Vagina (tissue), 2 donors: Measurements from ENCODE around the gene TP53AIP1. TPM values are rescaled to one million over a fixed set of nuclear protein-coding genes. Genes with fewer than 3 reads are reported as not detected.

ENCODE experiments used
- DNase-seq, 2 donors: peaks; one replicate each; pipeline ENCODE4 v3.0.0-alpha.2; 2017; ENCODE audit errors: extremely low spot score in 2 of 2
- H3K27ac ChIP-seq: fragments of 200-600 bp; sonication (generic); one replicate; pipeline ENCODE4 v1.5.1; 2019
- H3K27me3 ChIP-seq: fragments of 200-600 bp; sonication (generic); one replicate; pipeline ENCODE4 v1.5.1; 2019
- H3K36me3 ChIP-seq, 2 donors: fragments of 200-600 bp; sonication (generic); one replicate each; pipeline ENCODE4 v1.5.1; 2017 to 2019
- H3K4me1 ChIP-seq: fragments of 200-600 bp; sonication (generic); one replicate; pipeline ENCODE4 v1.5.1; 2019
- H3K4me3 ChIP-seq, 2 donors: fragments of 200-600 bp; sonication (generic); 1 replicate in 1 of 2; 2 replicates in 1 of 2; pipeline ENCODE4 v1.5.1; 2016 to 2019
- H3K9me3 ChIP-seq: fragments of 200-600 bp; sonication (generic); one replicate; pipeline ENCODE4 v1.5.1; 2019
- CTCF ChIP-seq, 3 experiments: fragments of 450-650 bp in 2 of 3; fragments of 200-600 bp in 1 of 3; sonication (generic) in 1 of 3; IDR thresholded peaks; one replicate each; pipeline ENCODE4 v1.5.1; 2017 to 2019; ENCODE audit warnings: antibody characterized with exemption in 3 of 3, mild to moderate bottlenecking in 2 of 3, moderate library complexity in 2 of 3
- POLR2A ChIP-seq, 2 donors: fragments of 450-650 bp; IDR thresholded peaks; one replicate each; pipeline ENCODE4 v1.6.1; 2017; ENCODE audit warnings: antibody characterized with exemption in 2 of 2, mild to moderate bottlenecking in 2 of 2, moderate library complexity in 2 of 2
- POLR2AphosphoS5 ChIP-seq, 2 donors: sonication (generic); formaldehyde crosslinking; IDR thresholded peaks; one replicate each; pipeline ENCODE4 v1.9.0; 2017; ENCODE audit warnings: antibody characterized with exemption in 2 of 2, mild to moderate bottlenecking in 2 of 2, low read depth in 1 of 2; ENCODE audit not compliant: insufficient read depth in 1 of 2
- intact Hi-C: fragments of 100-400 bp; cut with DNase I; formaldehyde crosslinking; loops from one replicate; pipeline ENCODE4 v1.15.1; 2023
- total RNA-seq: library from RNA; depleted of rRNA; stranded (reverse); fragments of >200 nt; gene quantifications from one replicate; pipeline ENCODE4 v1.2.3, GENCODE V29; 2016

Gene TP53AIP1
- 3.7 TPM for total RNA-seq

GRCh38 chr11:128942817-128943427, at the start of gene TP53AIP1:
Gene TP53AIP1 (minus strand): TSS chr11:128942871. CDS start chr11:128937818, 5,053 bp downstream.
- Histone ChIP-seq H3K27ac (peak within 1 kb of the TSS; percentile 29), H3K4me1 (peaks cover 5% of the 10 kb centered on the region), H3K36me3 (no peaks in the 10 kb centered on the region), H3K4me3 (peak within 1 kb of the TSS in 1 of 2 donors; percentile 24), H3K27me3 (no peaks in the 10 kb centered on the region), H3K9me3 (no peaks in the 10 kb centered on the region)
- DNase-seq: no peak
- intact Hi-C loops: no loop called here
- no peak for TF ChIP-seq CTCF (IDR thresholded peaks at IDR 0.05)
- TF ChIP-seq POLR2AphosphoS5 (IDR thresholded peaks at IDR 0.05; ENCODE audit: insufficient read depth in 1 of 2, low read depth in 1 of 2): no peak
- no peak for TF ChIP-seq POLR2A (IDR thresholded peaks at IDR 0.05)

- Histone ChIP-seq H3K9me3 (no peaks in the 10 kb centered on the region), H3K4me1 (no peaks in the 10 kb centered on the region), H3K27me3 (no peaks in the 10 kb centered on the region), H3K27ac (no peak overlapping the region), H3K4me3 (no peak overlapping the region), H3K36me3 (peaks cover 0 to 14% of the 10 kb centered on the region in 2 donors)
- intact Hi-C loops: no loop called here
- TF ChIP-seq POLR2AphosphoS5 (IDR thresholded peaks at IDR 0.05; ENCODE audit: insufficient read depth in 1 of 2, low read depth in 1 of 2) (no peak), POLR2A (IDR thresholded peaks at IDR 0.05) (no peak), CTCF (IDR thresholded peaks at IDR 0.05) (no peak)
- no peak for DNase-seq
These were observed 45.7 kb upstream of the TP53AIP1 start for GRCh38 chr11:128988242-128988970.

GRCh38 chr11:128985880-128986279, 43.2 kb upstream of the TP53AIP1 start:
- DNase-seq: no peak
- Histone ChIP-seq H3K36me3 (peaks cover 0 to 23% of the 10 kb centered on the region in 2 donors), H3K27me3 (no peaks in the 10 kb centered on the region), H3K4me1 (no peaks in the 10 kb centered on the region), H3K9me3 (no peaks in the 10 kb centered on the region), H3K4me3 (no peak overlapping the region), H3K27ac (no peak overlapping the region)
- TF ChIP-seq CTCF (IDR thresholded peaks at IDR 0.05) (no peak), POLR2A (IDR thresholded peaks at IDR 0.05) (no peak)
- intact Hi-C loops: no loop called here

GRCh38 chr11:128983023-128983422, 40.4 kb upstream of the TP53AIP1 start:
- no peak for DNase-seq
- no peak overlapping the region for H3K4me3 ChIP-seq
- H3K27me3 ChIP-seq: no peaks in the 10 kb centered on the region
- intact Hi-C loops: no loop called here
- H3K4me1 ChIP-seq: no peaks in the 10 kb centered on the region
- no peaks in the 10 kb centered on the region for H3K9me3 ChIP-seq
- H3K27ac ChIP-seq: no peak overlapping the region
- peaks cover 0 to 39% of the 10 kb centered on the region in 2 donors for H3K36me3 ChIP-seq
- TF ChIP-seq POLR2A (IDR thresholded peaks at IDR 0.05): no peak
- TF ChIP-seq POLR2AphosphoS5 (IDR thresholded peaks at IDR 0.05; ENCODE audit: insufficient read depth in 1 of 2, low read depth in 1 of 2): no peak
- TF ChIP-seq CTCF (IDR thresholded peaks at IDR 0.05): no peak

GRCh38 chr11:128981254-128981653, 38.6 kb upstream of the TP53AIP1 start:
- DNase-seq: no peak
- no peaks in the 10 kb centered on the region for H3K27me3 ChIP-seq
- H3K4me1 ChIP-seq: no peaks in the 10 kb centered on the region
- intact Hi-C loops: no loop called here
- no peak overlapping the region for H3K27ac ChIP-seq
- TF ChIP-seq POLR2AphosphoS5 (IDR thresholded peaks at IDR 0.05; ENCODE audit: insufficient read depth in 1 of 2, low read depth in 1 of 2) (no peak), CTCF (IDR thresholded peaks at IDR 0.05) (no peak), POLR2A (IDR thresholded peaks at IDR 0.05) (no peak)
- no peak overlapping the region for H3K4me3 ChIP-seq
- H3K9me3 ChIP-seq: no peaks in the 10 kb centered on the region
- H3K36me3 ChIP-seq: peaks cover 0 to 52% of the 10 kb centered on the region in 2 donors
